Immature natural killer cell (primary cell): Measurements from ENCODE around the gene DPP10. TPM values are rescaled to one million over a fixed set of nuclear protein-coding genes. Genes with fewer than 3 reads are reported as not detected.
"Not testable (repeated sequence)": the region's sequence is repeated elsewhere in the genome, so short reads cannot be mapped to it uniquely, and the experiment has no call there.

ENCODE experiments used
- DNase-seq, 3 donors: peaks; one replicate each; pipeline ENCODE4 v3.0.0; 2022; ENCODE audit warnings: mixed read lengths in 1 of 3
- H3K27ac Mint-ChIP-seq, 6 donors: one replicate each; pipeline ENCODE4 v1.8.0; 2020; ENCODE audit warnings: mixed read lengths in 6 of 6, mild to moderate bottlenecking in 5 of 6, inconsistent platforms in 4 of 6, moderate library complexity in 3 of 6
- H3K27me3 Mint-ChIP-seq, 3 donors: one replicate each; pipeline ENCODE4 v1.8.0; 2020 to 2021; ENCODE audit warnings: low read depth in 3 of 3, mild to moderate bottlenecking in 3 of 3, mixed read lengths in 3 of 3, moderate library complexity in 3 of 3, inconsistent platforms in 1 of 3
- H3K36me3 Mint-ChIP-seq, 3 donors: one replicate each; pipeline ENCODE4 v1.8.0; 2020; ENCODE audit warnings: mixed read lengths in 3 of 3, inconsistent platforms in 2 of 3, mild to moderate bottlenecking in 2 of 3
- H3K4me1 Mint-ChIP-seq, 2 donors: one replicate each; pipeline ENCODE4 v1.8.0; 2020; ENCODE audit warnings: inconsistent platforms in 2 of 2, mild to moderate bottlenecking in 2 of 2, mixed read lengths in 2 of 2, moderate library complexity in 1 of 2
- H3K4me3 Mint-ChIP-seq, 5 donors: one replicate each; pipeline ENCODE4 v1.8.0; 2020; ENCODE audit warnings: mild to moderate bottlenecking in 5 of 5, mixed read lengths in 5 of 5, inconsistent platforms in 3 of 5, moderate library complexity in 3 of 5
- H3K9me3 Mint-ChIP-seq, 6 donors: one replicate each; pipeline ENCODE4 v1.8.0; 2020; ENCODE audit warnings: mild to moderate bottlenecking in 6 of 6, mixed read lengths in 6 of 6, inconsistent platforms in 4 of 6, moderate library complexity in 3 of 6
- polyA plus RNA-seq, 3 donors: library from polyadenylated mRNA; unstranded; fragments of 300-500 nt; fragmentation: Illumina TruSeq; gene quantifications; one replicate each; pipeline ENCODE4 v1.2.3, GENCODE V29; 2021

The DPP10 gene
- polyA plus RNA-seq, 3 donors from 2014 or later = not detected

GRCh38 chr2:114464961-114465706 is 22.7 kb downstream of the DPP10 start:
- no peaks in the 10 kb centered on the region for H3K4me1 Mint-ChIP-seq

GRCh38 chr2:114468343-114468742 is 25.9 kb downstream of the DPP10 start:
- DNase-seq = no peak
- H3K9me3 Mint-ChIP-seq = peaks cover 0 to 6% (median 0%) of the 10 kb centered on the region in 6 donors
- H3K27ac Mint-ChIP-seq = no peak overlapping the region
- H3K4me3 Mint-ChIP-seq = no peak overlapping the region
- H3K27me3 Mint-ChIP-seq = peaks cover 0 to 1% (median 0%) of the 10 kb centered on the region in 3 donors
- no peaks in the 10 kb centered on the region for H3K4me1 Mint-ChIP-seq
- H3K36me3 Mint-ChIP-seq = no peaks in the 10 kb centered on the region

More at GRCh38 chr2:114464961-114465706, 22.7 kb downstream of the DPP10 start:
- H3K4me3 Mint-ChIP-seq = no peak overlapping the region
- no peaks in the 10 kb centered on the region for H3K36me3 Mint-ChIP-seq
- H3K27me3 Mint-ChIP-seq = peaks cover 0 to 2% (median 0%) of the 10 kb centered on the region in 3 donors
- no peak overlapping the region for H3K27ac Mint-ChIP-seq
- peaks cover 0 to 2% (median 0%) of the 10 kb centered on the region in 6 donors for H3K9me3 Mint-ChIP-seq
- DNase-seq = no peak

- Mint-ChIP-seq H3K4me1 (no peaks in the 10 kb centered on the region), H3K9me3 (peaks cover 0 to 6% (median 0%) of the 10 kb centered on the region in 6 donors), H3K27me3 (peaks cover 0 to 1% (median 0%) of the 10 kb centered on the region in 3 donors), H3K27ac (no peak overlapping the region), H3K4me3 (no peak overlapping the region), H3K36me3 (no peaks in the 10 kb centered on the region)
- no peak for DNase-seq
These were observed 29.8 kb downstream of the DPP10 start for GRCh38 chr2:114472246-114472645.

- Mint-ChIP-seq H3K36me3 (no peaks in the 10 kb centered on the region), H3K4me1 (no peaks in the 10 kb centered on the region), H3K9me3 (peaks cover 0 to 6% (median 0%) of the 10 kb centered on the region in 6 donors), H3K27me3 (peaks cover 0 to 1% (median 0%) of the 10 kb centered on the region in 3 donors), H3K27ac (no peak overlapping the region), H3K4me3 (no peak overlapping the region)
- no peak for DNase-seq
These were observed 30.3 kb downstream of the DPP10 start for GRCh38 chr2:114472726-114473125.

GRCh38 chr2:114488841-114489530 is 46.5 kb downstream of the DPP10 start:
- Mint-ChIP-seq H3K4me1 (no peaks in the 10 kb centered on the region), H3K27ac (no peak overlapping the region), H3K36me3 (no peaks in the 10 kb centered on the region), H3K9me3 (peaks cover 0 to 2% (median 0%) of the 10 kb centered on the region in 6 donors), H3K27me3 (peaks cover 0 to 2% (median 0%) of the 10 kb centered on the region in 3 donors), H3K4me3 (no peak overlapping the region)
- DNase-seq = no peak

- no peak overlapping the region for H3K4me3 Mint-ChIP-seq
- H3K27me3 Mint-ChIP-seq = peaks cover 0 to 7% (median 1%) of the 10 kb centered on the region in 3 donors
- H3K9me3 Mint-ChIP-seq = peaks cover 0 to 2% (median 0%) of the 10 kb centered on the region in 6 donors
These were observed 52.6 kb downstream of the DPP10 start for GRCh38 chr2:114495046-114495445.

GRCh38 chr2:114496959-114497358 is 54.5 kb downstream of the DPP10 start:
- peaks cover 0 to 3% (median 0%) of the 10 kb centered on the region in 6 donors for H3K9me3 Mint-ChIP-seq
- no peaks in the 10 kb centered on the region for H3K36me3 Mint-ChIP-seq
- H3K4me1 Mint-ChIP-seq = no peaks in the 10 kb centered on the region

More at GRCh38 chr2:114495046-114495445, 52.6 kb downstream of the DPP10 start:
- DNase-seq = no peak
- H3K36me3 Mint-ChIP-seq = no peaks in the 10 kb centered on the region
- no peaks in the 10 kb centered on the region for H3K4me1 Mint-ChIP-seq
- no peak overlapping the region for H3K27ac Mint-ChIP-seq

GRCh38 chr2:114499101-114499500 is 56.7 kb downstream of the DPP10 start:
- Mint-ChIP-seq H3K27ac (no peak overlapping the region), H3K36me3 (no peaks in the 10 kb centered on the region), H3K4me3 (no peak overlapping the region), H3K4me1 (no peaks in the 10 kb centered on the region), H3K9me3 (peaks cover 0 to 10% (median 3%) of the 10 kb centered on the region in 6 donors), H3K27me3 (peaks cover 0 to 6% (median 1%) of the 10 kb centered on the region in 3 donors)
- no peak for DNase-seq

More at GRCh38 chr2:114496959-114497358, 54.5 kb downstream of the DPP10 start:
- Mint-ChIP-seq H3K4me3 (no peak overlapping the region), H3K27ac (no peak overlapping the region), H3K27me3 (peaks cover 0 to 6% (median 1%) of the 10 kb centered on the region in 3 donors)
- DNase-seq = no peak

GRCh38 chr2:114507744-114508143 is 65.3 kb downstream of the DPP10 start:
- DNase-seq = no peak
- H3K27ac Mint-ChIP-seq = no peak overlapping the region
- no peaks in the 10 kb centered on the region for H3K4me1 Mint-ChIP-seq
- no peaks in the 10 kb centered on the region for H3K36me3 Mint-ChIP-seq
- H3K4me3 Mint-ChIP-seq = no peak overlapping the region
- H3K9me3 Mint-ChIP-seq = peaks cover 0 to 12% (median 3%) of the 10 kb centered on the region in 6 donors
- peaks cover 0 to 4% (median 0%) of the 10 kb centered on the region in 3 donors for H3K27me3 Mint-ChIP-seq

GRCh38 chr2:114515882-114516281 is 73.4 kb downstream of the DPP10 start:
- Mint-ChIP-seq H3K36me3 (no peaks in the 10 kb centered on the region), H3K4me3 (no peak overlapping the region), H3K9me3 (peaks cover 0 to 4% (median 0%) of the 10 kb centered on the region in 6 donors), H3K27me3 (peaks cover 0 to 3% (median 0%) of the 10 kb centered on the region in 3 donors), H3K4me1 (no peaks in the 10 kb centered on the region), H3K27ac (no peak overlapping the region)
- DNase-seq = no peak

GRCh38 chr2:114517580-114517979 is 75.1 kb downstream of the DPP10 start:
- no peak overlapping the region for H3K4me3 Mint-ChIP-seq
- H3K4me1 Mint-ChIP-seq = no peaks in the 10 kb centered on the region
- no peak overlapping the region for H3K27ac Mint-ChIP-seq
- no peaks in the 10 kb centered on the region for H3K36me3 Mint-ChIP-seq
- peaks cover 0 to 5% (median 0%) of the 10 kb centered on the region in 3 donors for H3K27me3 Mint-ChIP-seq
- DNase-seq = no peak
- H3K9me3 Mint-ChIP-seq = peaks cover 0 to 5% (median 1%) of the 10 kb centered on the region in 6 donors

GRCh38 chr2:114518738-114519137 is 76.3 kb downstream of the DPP10 start:
- no peak for DNase-seq
- peaks cover 0 to 7% (median 2%) of the 10 kb centered on the region in 6 donors for H3K9me3 Mint-ChIP-seq
- H3K4me3 Mint-ChIP-seq = no peak overlapping the region
- H3K27ac Mint-ChIP-seq = no peak overlapping the region
- H3K36me3 Mint-ChIP-seq = no peaks in the 10 kb centered on the region
- H3K4me1 Mint-ChIP-seq = no peaks in the 10 kb centered on the region
- peaks cover 0 to 5% (median 1%) of the 10 kb centered on the region in 3 donors for H3K27me3 Mint-ChIP-seq

- not testable (repeated sequence) for H3K4me3 Mint-ChIP-seq
These were observed 80.2 kb downstream of the DPP10 start for GRCh38 chr2:114522612-114523011.

GRCh38 chr2:114525955-114526354 is 83.5 kb downstream of the DPP10 start:
- H3K4me1 Mint-ChIP-seq = no peaks in the 10 kb centered on the region
- no peak overlapping the region for H3K4me3 Mint-ChIP-seq

More at GRCh38 chr2:114522612-114523011, 80.2 kb downstream of the DPP10 start:
- not testable (repeated sequence) for H3K27me3 Mint-ChIP-seq, H3K4me1 Mint-ChIP-seq, DNase-seq, H3K9me3 Mint-ChIP-seq, H3K27ac Mint-ChIP-seq, H3K36me3 Mint-ChIP-seq

More at GRCh38 chr2:114525955-114526354, 83.5 kb downstream of the DPP10 start:
- H3K36me3 Mint-ChIP-seq = no peaks in the 10 kb centered on the region
- no peak overlapping the region for H3K27ac Mint-ChIP-seq
- H3K27me3 Mint-ChIP-seq = peaks cover 0 to 2% (median 1%) of the 10 kb centered on the region in 3 donors
- no peak for DNase-seq
- peaks cover 0 to 8% (median 5%) of the 10 kb centered on the region in 6 donors for H3K9me3 Mint-ChIP-seq
